Measurements from ENCODE around the gene RNASEL.
A peak's percentile ranks its signal among the peaks of the same experiment; 100 is the strongest.

The RNASEL gene

DNA sequence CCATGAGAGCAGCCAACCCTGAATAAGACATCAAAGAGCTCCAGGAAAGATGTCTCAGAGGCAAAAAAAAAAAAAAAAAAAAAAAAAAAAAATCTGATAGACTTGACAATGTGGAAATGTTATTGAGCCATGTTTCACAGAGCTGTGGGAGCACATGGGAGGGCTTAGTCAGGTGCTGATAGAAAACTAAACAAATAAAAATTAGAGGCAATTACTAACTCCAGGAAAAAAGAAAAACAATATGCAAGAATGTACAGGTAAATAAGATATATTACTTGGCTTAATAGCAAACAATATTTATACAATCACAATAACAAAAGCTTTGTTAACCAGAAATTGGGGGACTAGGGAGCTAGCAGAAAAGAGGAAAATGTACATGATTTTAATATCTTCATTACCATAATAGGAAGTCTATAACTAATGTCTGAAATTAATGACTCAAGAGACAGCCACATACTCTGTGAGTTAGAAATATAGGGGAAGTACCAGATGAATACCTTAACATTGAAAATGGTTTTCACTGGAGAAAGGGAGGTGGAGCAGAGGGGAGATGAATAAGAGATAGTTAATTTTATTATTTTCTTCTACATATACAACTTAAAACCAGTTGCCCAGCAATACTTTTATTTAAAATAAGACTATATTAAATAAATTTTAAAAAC lies 32.0 kb upstream of the RNASEL start:
- no peak for DNase-seq

DNA sequence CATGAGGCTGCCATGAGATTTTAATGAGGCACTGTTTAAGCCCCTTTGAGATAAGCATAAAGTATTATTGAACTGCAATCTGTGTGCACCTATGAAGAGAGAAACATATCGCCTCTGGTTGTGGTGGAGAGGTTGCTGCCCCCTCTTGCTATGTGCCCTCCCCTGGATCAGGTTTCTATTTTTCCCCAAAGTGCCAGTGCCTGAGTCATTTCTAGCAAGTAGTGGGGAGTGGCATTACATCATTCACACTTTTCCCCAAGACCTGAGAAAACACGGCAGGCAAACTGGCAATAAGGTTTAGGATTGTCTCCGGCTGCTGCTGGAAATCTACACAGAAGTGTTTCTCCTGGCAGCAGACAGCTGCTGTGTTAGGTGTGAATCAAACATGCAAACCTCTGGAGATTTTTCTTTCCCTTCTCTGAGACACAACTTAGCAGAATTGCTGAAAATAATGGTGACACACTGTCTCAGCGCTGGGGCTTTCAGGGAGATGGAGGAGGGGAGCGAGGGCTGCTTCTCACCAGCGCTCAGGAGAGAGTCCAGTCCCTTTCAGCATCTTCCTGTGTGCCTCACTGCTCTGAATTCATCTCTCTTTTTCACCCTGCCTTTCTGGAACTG lies 28.8 kb upstream of the RNASEL start:
- peak; percentile 56 for DNase-seq

DNA sequence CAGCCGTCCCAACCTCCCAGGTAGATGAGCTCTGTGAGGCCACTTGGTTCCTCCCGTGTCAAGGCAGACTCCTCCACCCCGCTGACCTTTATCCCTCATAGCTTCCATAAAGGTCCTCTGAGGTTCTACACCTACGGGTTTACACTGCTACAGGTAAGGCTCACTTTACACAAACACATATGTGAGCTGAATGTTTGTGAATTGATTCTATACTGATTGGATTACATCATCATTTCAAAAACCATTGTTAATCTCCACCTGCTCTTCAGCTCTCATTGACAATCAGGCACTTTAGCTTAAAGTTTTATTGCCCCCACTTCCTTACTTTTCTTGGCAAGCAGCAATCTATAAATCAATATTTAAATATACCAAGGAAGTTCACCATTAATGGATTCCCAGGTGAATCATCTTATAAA lies 28.0 kb upstream of the RNASEL start:
- peak; percentile 76 for DNase-seq

DNA sequence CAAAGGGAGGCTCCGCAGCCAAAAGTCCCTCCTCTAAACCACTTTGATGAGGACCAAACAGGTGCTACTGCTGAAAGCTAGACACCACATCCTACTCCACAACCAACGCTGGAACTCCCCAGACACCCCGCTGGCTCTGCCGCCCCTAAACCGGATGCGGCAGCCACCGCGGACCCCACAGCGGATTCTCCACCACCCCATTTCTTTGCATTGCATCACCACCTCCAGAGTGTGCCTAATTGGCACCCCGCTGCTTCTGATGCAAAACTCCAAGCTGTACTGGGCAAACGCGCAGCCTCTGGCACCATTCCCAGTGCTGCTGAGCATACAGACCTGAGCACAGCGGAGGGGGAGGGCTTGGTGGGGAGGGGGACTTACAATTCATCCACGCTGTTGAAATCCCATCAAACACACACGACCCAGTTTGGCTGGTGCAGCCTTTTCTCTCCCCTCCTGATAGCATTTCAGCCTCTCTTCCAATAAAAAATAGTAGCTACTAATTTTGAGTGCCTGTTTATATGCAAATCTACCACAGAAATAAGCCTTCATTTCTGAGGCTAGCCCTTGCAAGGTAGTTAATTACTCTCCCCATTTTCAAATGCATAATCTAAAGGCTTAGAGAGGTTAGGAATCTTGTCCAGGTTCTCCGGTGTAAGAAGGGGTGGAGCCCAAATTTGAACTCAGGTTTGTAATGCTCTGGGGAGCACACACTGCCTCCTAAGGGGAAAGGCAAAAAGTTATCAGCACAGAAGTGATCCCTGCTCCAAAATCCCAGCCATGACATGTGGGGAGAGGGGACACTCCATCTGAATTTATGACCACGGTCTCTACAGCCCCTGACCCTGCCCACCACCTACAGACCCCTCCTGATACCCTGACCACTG lies 27.3 kb upstream of the RNASEL start:
- peak; percentile 82 for DNase-seq

DNA sequence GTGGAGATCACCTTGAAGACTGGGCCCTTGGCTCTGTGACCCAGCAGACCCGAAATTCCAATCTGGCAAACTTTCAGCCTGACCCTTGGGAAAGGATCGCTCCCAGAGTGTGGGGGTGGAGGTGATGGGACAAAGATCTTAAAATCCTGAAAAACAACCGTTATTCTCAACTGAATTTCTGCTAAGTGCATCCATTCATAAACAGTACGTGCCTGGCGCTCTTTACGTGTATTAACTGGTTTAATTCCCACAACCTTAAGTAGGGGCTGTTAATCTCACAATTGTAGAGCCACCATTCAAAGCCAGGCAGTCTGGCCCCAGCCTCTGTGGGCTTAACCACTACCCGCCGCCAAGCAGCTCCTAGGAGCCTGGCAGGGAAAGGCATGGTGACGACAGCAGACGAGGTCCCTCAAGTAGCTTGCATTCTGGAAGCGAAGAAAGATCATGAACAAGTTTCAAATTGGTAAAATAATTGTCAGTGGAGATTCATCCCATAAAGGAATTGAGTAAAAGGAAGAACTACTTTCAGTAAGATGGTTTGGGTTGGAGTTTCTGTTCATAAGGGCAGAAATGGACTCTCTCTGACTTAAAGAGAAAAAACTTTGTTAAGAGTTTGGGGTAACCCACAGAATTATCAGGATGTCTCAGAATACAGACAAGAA lies 26.5 kb upstream of the RNASEL start:
- peak; percentile 77 for DNase-seq

DNA sequence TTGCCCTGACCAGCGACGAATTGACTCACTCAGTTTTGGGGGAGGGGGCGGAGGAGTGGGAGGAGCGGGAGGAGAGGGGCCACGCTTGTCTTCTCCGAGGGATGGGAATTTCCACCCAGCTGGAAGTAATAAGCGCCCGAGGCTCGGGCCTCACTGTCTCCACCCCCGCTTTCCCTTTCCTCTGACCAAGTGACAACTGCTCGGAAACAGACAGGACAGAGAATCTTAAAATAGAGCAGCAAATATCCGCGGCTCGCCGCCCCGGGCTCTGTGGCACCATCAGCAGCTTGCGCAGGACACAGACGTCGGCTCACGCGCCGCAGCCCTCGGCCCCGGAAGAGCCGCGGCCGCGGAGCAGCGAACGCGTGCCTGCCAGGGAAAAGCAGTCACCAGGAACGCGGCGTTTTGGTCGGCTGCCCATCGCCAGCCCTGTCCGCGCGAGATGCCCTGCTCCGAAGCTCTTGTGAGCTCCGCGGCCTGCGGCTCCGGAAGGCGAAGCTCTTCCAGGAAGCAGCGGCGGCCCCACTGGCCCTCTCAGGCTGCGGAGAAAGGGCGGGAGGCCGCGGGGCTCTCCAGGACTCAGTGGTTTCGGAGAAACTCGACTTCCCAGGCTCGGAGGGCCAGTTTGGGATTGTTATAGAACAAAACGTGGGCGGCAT lies 25.9 kb upstream of the RNASEL start:
- peak; percentile 75 for DNase-seq

DNA sequence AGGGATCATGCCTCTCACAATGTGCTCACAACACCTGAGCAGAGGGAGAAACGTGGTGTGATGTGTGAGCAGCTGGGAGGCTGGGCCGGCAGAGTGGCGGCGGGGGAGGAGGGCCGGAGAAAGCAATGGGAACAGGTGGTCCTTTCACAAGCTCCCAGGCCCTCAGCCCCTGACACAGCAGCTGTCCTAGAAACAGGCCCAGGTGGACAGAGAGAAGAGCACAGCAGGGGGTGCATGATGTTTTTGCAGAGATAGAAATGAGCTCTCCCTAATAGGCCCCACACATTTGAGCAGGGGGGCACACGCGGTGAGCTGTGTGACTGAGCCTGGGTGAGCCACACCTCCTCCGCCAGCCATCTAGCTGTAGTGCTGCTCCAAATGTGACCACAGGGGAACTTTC lies 22.7 kb upstream of the RNASEL start:
- DNase-seq, result peak; percentile 93

DNA sequence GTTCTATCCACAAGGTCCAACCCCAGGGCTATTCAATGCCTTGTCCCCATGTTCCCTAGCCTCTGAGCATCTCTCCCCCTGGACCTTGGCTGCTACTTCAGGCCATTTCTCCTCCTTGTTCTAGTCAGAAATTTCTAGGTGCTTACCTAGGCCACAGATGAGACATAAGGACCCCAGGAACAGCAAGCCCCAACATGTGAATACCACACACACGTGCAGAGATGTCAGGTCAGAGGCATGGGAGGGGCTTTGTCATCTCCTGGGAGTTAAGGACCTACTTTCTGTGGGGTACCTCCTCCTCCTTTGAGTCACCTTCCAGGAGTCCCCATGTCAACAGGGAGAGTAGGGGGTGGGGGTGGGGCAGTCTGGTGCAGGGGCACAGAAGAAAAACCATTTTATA lies 22.3 kb upstream of the RNASEL start:
- no peak for DNase-seq

DNA sequence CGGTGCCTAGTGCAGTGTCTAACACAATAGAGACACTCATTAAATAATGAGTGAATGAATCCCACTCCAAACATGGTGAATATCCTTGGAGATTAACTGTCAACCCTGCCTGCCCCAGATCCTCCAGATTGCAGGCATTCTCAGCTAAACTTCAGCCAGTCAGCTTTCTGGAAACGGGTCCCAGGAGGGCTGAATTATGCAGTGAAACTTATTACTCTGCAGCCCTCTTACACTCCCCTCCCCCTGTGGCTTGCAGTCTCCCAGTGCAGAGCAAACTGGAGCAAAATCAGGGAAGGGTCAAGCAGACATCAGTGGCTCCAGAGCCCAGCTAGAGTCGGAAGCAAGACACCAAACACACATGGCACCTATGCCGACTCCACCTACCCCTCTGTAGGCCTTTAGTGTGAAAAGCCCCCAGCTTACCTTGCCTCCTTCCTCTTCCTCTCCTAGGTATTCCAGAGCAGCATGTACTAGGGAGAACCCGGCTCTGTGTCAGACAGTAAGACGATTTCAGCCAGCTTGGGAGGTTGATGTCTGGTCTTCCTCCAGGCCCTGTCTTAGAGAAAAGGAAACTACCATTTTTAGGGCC lies 21.6 kb upstream of the RNASEL start:
- no peak for DNase-seq

DNA sequence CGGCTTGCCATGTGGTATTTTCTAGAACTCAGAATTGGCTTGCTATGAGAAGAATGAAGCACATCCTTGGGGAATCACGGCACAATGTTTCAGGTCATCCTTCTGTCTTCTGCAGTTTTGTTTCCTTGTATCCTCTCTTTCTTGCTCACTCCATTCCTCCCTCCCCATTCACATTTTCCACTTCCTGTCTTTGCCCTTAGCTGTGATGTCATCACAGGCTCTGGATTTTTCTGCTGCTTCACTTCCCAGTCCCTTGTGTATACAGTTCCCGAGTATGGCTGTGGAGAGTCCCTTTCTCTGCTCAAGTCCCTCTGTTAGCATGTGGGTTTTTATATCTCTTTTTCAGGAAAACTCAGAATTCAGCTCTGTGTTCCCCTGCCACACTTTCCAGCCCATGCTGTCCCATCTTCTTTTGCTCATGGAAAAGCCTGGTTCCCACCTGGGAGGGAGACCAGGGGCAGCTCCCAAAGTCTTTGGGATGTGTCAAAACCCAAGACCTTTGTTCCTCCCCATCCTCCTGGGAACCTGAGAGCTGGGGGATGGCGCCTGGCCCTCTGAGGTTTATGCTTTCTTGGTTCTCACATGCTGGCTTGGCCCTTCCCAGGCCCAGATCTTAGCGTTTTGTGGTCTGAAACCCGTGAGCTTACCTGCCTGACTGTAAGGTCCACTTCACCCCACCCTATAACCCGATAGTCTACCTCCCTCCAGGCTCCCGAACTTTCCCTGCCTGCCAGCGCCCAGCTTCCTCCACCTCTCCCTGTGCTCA lies 20.0 kb upstream of the RNASEL start:
- DNase-seq, result peak; percentile 51

DNA sequence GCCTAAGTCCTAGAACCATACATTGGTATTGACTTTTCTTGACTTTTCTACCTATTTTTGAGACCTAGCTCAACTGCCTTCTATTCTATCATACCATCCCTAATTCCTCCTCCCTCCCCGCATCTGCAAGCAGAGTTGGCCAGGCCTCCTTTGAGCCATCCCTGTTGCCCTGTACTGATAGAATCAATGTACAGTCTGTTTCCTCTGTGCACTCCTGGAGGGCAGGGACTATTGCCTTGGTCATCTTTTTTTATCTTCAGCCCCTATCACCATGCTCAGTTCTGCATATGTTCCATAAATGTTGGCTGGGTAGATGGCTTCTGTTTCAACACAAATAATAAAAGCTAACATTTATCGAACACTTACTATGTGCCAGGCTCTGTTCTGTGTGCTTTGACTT lies 19.2 kb upstream of the RNASEL start:
- no peak for DNase-seq

DNA sequence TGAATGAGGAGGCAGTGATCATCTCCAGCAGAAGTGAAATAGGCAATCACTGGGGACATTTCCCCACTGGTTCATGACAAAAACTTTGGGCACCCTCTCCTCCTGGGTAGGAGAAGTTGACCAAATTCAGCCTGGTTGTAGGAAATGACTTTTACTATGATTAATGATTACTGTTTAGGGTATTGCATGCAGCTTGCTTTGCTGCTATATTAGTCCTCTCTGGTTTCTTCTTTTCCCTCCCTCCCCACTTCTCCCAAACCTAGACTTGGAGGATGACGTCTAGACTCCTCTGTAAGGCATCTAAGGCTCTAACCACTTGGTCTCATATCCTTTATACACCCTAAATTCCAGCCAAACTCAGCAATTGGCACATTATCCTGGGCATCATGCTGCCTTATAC lies 18.5 kb upstream of the RNASEL start:
- no peak for DNase-seq

DNA sequence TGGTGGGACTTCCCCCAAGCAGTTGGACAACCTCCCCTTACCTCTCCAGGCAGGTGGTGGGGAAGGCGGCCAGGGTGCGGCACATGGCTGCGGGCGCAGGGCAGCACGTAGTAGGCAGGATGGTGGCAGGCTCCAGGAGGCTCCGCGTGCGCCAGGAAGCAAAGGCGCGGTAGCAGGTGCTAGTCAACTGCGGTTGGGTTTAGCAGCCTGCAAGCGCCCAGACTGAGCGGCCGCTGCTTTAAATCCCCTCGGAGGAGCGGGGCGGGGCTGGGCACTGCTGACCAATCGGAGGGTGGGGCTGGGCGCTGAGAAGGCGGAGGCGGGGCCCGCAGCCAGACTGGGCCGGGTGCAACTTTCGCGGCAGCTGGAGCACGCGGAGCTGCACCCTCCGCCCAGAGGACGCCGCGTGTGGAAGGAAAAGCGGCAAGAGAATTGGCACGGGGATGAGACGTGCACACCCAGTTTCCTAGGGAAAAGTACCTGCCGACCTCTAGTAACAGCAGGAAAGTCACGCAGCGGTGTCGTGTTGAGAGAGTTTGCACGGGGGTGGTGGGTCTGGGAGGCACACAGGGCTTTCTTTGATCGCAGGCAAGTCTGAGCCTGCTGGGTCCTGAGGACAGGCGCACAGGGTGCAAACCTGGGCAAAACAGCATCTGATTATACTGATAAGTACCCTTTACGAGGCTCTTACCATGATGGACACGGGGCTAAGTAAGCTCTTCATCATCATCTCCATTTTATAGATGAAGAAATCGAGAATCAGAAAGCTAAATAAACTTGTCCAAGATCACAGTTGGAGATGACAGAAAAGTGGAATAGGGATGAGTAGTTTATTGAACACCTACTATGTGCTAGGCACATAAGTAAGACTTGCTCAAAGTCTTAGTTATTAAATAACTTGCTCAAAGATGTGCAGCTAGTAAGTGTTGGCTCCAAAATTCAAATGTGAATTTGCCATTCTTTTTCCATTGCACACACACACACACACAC lies 15.4 kb upstream of the RNASEL start, which contains the start of gene RGS16:
Gene RGS16 (minus strand): TSS at position 215 of the 990 bp plus-strand sequence. CDS start 130 bp downstream, at position 85.
- peak; percentile 98 for DNase-seq

DNA sequence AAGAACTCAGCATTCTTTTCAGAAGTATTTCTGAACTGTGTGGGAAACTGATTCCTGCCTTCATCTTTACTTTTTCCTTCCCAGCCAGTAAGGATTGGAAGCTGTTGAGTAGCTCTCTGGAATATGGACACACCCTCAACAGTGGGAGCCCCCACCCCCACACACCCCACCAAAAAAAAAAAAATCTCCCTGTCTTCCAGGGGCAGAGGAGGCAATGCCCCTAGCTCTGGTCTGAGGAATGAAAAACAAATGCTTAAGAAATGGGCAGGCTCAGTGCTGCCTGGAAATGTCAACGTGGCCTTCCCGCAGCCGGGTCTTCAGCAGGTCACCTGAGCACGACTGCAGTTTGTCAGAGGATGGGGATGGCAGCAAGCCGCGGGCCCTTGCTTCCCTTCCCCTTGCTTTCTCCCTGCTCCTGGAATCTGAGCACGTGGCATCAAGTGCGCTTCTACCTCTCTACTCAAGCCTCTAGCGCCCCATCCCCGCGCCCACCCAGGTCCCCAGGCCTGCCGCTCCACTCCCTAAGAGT lies 14.7 kb upstream of the RNASEL start:
- DNase-seq, result peak; percentile 50

DNA sequence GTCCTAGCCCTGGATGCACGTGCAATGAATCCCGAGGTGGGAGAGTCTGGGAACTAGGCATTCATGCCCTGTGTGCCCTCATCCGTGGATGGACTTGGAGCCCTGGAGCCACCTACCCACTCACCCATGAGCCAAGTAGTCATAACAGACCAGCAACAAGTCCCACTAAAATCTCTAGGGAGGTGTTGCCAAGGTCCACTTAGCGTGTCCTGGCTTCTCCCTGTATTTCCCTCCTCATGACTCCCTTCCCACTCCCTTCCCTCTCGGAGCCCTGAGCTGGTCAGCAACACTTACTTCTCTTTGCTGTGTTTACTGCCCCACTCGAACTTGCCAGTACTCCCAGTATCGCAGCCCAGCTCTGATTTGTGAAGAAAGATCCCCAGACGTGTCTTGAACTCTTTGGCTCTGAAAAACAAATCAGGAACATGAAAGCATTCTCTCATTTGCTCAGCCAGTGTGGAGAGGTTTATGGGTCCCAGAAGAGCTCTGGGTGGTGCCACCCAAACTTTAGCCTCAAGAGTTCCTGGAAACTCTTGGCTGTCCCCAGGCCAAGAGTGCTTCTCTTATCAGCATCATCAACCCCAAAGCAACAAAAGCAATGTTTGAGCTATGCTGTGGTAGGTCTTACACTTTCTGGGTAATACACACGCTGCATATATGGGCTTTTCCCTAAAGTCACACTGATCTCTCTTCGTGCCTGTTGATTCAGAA lies 14.0 kb upstream of the RNASEL start:
- DNase-seq, result no peak

DNA sequence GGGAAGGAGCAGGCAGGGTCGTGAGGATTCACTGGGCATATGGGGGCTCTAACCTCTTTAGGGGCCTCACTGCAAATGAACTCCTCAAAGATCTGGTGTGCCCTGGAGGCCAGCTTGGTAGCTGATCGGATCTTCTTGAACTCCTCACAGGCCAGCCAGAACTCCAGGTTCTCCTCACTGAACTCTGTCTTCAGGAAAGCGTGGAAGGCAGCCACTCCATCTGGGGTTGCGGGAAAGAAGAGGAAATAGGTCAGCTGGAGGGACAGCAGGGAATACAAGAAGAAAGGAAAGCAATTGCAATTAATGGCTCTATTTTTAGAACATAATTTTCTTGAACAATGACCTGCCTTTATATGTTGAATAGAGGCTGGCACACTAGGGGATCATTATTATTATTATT lies 12.9 kb upstream of the RNASEL start:
- no peak for DNase-seq

DNA sequence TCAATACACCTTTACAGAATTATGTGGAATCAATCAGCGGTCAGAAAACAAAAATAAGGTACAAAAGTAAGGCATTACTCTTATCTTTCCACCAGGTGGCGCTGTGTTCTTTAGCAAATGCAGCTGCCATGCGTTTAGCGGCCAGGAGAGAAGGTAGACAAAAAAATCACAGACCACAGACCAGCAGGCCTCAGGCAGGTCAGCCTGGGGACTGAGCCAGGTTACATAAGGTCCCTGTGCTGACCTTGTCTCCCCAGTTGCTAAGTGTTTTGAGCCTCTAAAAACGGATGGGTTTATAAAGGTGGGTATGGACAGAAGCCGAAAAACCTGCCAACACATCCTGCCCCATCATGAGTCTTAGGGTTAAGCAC lies 12.3 kb upstream of the RNASEL start:
- peak; percentile 86 for DNase-seq

DNA sequence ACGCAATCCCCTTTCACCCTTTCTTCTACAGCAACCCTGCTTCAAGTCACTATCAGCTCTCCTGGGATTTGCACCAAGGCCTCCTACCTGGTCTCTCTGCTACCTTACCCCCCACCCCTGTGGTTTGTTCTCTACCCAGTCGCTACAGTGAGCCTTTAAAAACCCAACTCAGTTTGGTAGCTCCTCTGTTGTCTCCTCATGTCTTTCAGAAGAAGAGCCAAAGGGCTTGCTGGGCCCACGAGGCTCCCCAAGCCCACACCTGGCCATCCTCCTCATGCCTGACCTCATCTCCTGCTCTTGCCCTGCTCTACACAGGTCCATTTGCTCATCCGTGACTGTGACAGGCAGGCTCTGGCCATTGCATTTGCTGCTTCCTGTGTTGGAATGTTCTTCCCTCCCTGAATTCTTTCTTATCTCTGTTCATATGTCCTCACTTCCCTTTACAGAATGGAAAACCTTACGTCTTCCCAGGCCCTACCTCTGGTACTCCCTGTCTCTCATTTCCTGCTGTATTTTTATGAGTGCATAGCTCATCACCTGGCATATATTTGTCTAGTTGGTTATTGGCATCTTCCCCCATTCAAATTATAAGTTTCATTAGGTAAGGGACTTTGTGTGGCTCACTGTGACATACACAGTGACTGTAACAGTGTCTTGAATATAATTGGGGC lies 11.8 kb upstream of the RNASEL start:
- DNase-seq, result no peak
